ENCODE data around the gene SPTB.

GRCh38 chr14:64792871-64793560 is 86.7 kb downstream of the SPTB start:
- TF ChIP-seq FOXM1 (IDR thresholded peaks at IDR 0.05; ENCODE audit: borderline replicate concordance): no peak
- TF ChIP-seq CTBP1 (IDR thresholded peaks at IDR 0.05; ENCODE audit: borderline replicate concordance): no peak
- TF ChIP-seq SUZ12 (IDR thresholded peaks at IDR 0.05): no peak
